ENCODE measurements around the gene CITED4. TPM values are rescaled to one million over a fixed set of nuclear protein-coding genes. Genes with fewer than 3 reads are reported as not detected.

Gene CITED4, protein sequence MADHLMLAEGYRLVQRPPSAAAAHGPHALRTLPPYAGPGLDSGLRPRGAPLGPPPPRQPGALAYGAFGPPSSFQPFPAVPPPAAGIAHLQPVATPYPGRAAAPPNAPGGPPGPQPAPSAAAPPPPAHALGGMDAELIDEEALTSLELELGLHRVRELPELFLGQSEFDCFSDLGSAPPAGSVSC
- total RNA-seq: 5.5 and 9.7 TPM in 2 replicates

DNA sequence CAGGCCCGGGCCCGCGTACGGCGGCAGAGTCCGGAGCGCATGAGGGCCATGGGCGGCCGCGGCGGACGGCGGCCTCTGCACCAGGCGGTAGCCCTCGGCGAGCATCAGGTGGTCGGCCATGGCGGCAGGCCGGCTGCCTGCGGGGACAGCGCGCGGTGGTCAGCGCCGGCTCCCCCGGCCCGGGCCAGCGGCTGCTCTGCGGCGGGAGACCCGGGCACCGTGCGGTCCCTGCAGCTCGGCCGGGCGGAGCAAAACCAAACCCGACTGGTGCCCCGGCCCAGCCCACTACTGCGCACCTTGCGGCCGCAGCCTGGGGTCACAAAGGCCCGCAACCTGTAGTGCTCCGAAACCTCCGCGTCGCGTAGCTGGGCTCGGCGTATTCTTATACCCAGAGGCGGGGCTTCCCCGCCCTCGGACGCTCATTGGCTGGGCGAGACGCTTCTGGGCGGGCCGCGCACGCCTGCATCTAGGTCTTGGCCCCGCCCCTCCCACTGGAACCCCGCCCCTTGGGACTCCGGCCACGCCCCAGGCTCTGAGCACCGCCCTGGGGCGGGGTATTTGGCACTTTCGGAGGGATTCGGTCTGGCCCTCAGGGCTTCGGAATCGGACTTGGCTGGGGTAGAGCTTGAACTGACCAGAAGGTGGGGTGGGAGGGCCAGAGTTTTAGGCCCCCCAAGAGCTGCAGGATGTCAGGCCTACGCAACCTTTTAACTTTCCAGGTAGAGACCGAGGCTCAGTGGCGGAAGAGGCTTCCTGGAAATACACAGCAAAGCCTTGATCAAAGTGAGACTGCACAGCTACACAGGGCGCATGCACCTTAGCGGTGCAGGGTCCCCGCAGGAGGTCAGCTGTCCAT, at the start of gene CITED4:
Gene CITED4, minus strand, starts transcription at position 356 of the 856 bp plus-strand sequence. Its CDS starts 236 bp downstream, at position 120.

Other genes starting within 250 kb of the CITED4 start
- gene RIMS3, start 196.7 kb downstream of the CITED4 start, total RNA-seq: 0.82 and 1.2 TPM in 2 replicates
- gene NFYC, start 170.7 kb downstream of the CITED4 start, total RNA-seq: 20.9 and 21.5 TPM in 2 replicates
- 0.12 TPM in 1 of 2 replicates, not detected in the other for gene KCNQ4, start 78.6 kb downstream of the CITED4 start, total RNA-seq
- gene CTPS1, start 117.3 kb upstream of the CITED4 start, total RNA-seq: 13.7 and 14.8 TPM in 2 replicates
- 0.17 and 0.58 TPM in 2 replicates for gene SLFNL1, start 159.4 kb upstream of the CITED4 start, total RNA-seq